DND-41 (cell line): ENCODE results near the gene MIOS.
A peak's percentile ranks its signal among the peaks of the same experiment; 100 is the strongest.
"Not testable (repeated sequence)": the region's sequence is repeated elsewhere in the genome, so short reads cannot be mapped to it uniquely, and the experiment has no call there.

ENCODE experiments used
- ATAC-seq: fragments of 200-7000 bp; cut with Tn5 transposase; 3 replicates; pipeline ENCODE4 v1.9.1; 2021; ENCODE audit warnings: low read depth; ENCODE audit not compliant: insufficient read depth
- DNase-seq: peaks from one replicate; pipeline ENCODE4 v3.0.0-alpha.2; 2020
- H2AFZ ChIP-seq: 2 replicates; pipeline ENCODE4 v1.6.0; 2012; ENCODE audit warnings: low read depth, low read length
- H3K27ac ChIP-seq: 2 replicates; pipeline ENCODE4 v1.5.1; 2012; ENCODE audit warnings: low read length, inconsistent platforms
- H3K27me3 ChIP-seq: fragments of 200-600 bp; sonication (generic); 2 replicates; pipeline ENCODE4 v1.6.0; 2012; ENCODE audit warnings: low read length, mild to moderate bottlenecking, inconsistent platforms; ENCODE audit not compliant: insufficient read depth, poor library complexity
- H3K36me3 ChIP-seq: 2 replicates; pipeline ENCODE4 v1.5.1; 2012; ENCODE audit warnings: low read length, inconsistent platforms; ENCODE audit not compliant: insufficient read depth
- H3K4me1 ChIP-seq: 2 replicates; pipeline ENCODE4 v1.5.1; 2012; ENCODE audit warnings: mild to moderate bottlenecking, low read length; ENCODE audit not compliant: insufficient read depth
- H3K4me2 ChIP-seq: 2 replicates; pipeline ENCODE4 v1.6.0; 2012; ENCODE audit warnings: mild to moderate bottlenecking, moderate library complexity, low read length, inconsistent platforms; ENCODE audit not compliant: insufficient read depth
- H3K4me3 ChIP-seq, 2 experiments: fragments of 200-600 bp in 1 of 2; shearing (Covaris generic) in 1 of 2; 2 replicates each; pipeline ENCODE4 v1.5.1; 2012 to 2016; ENCODE audit warnings: inconsistent platforms in 2 of 2, low read length in 2 of 2, mild to moderate bottlenecking in 2 of 2, low read depth in 1 of 2, moderate library complexity in 1 of 2
- H3K79me2 ChIP-seq: 2 replicates; pipeline ENCODE4 v1.6.0; 2012; ENCODE audit warnings: low read length, inconsistent platforms; ENCODE audit not compliant: insufficient read depth
- H3K9ac ChIP-seq: 2 replicates; pipeline ENCODE4 v1.6.0; 2012; ENCODE audit warnings: low read depth, mild to moderate bottlenecking, inconsistent platforms, low read length, moderate library complexity
- H3K9me3 ChIP-seq: 2 replicates; pipeline ENCODE4 v1.5.1; 2012; ENCODE audit warnings: low read length, moderate library complexity, mild to moderate bottlenecking, inconsistent platforms; ENCODE audit not compliant: insufficient read depth, severe bottlenecking
- H4K20me1 ChIP-seq: 2 replicates; pipeline ENCODE4 v1.6.0; 2012; ENCODE audit warnings: low read length; ENCODE audit not compliant: insufficient read depth
- CTCF ChIP-seq: IDR thresholded peaks from 2 replicates; pipeline ENCODE4 v1.5.1; 2012; ENCODE audit warnings: borderline replicate concordance, low read length, moderate library complexity, mild to moderate bottlenecking; ENCODE audit not compliant: poor library complexity, severe bottlenecking; ENCODE audit errors: extremely low read depth
- EZH2 ChIP-seq: IDR thresholded peaks from 3 replicates; pipeline ENCODE4 v1.6.1; 2012; ENCODE audit warnings: borderline replicate concordance, low read depth, mild to moderate bottlenecking, moderate library complexity, low read length, inconsistent platforms; ENCODE audit not compliant: severe bottlenecking

MIOS gene

GRCh38 chr7:7653593-7654187, 87.0 kb downstream of the MIOS start:
- no peaks in the 10 kb centered on the region for H3K9me3 ChIP-seq
- no peak overlapping the region for H3K27ac ChIP-seq
- TF ChIP-seq EZH2 (no peak), CTCF (peak; percentile 62)
- ATAC-seq, result peak; percentile 68
- H3K27me3 ChIP-seq, result no peaks in the 10 kb centered on the region
- H3K36me3 ChIP-seq, result no peaks in the 10 kb centered on the region
- H3K4me2 ChIP-seq, result no peak overlapping the region
- no peak overlapping the region for H2AFZ ChIP-seq
- peaks cover 18% of the 10 kb centered on the region for H3K79me2 ChIP-seq
- DNase-seq, result peak; percentile 46
- H4K20me1 ChIP-seq, result no peaks in the 10 kb centered on the region
- no peaks in the 10 kb centered on the region for H3K4me1 ChIP-seq
- H3K4me3 ChIP-seq, result no peak overlapping the region
- H3K9ac ChIP-seq, result no peak overlapping the region

- no peak overlapping the region for H3K27ac ChIP-seq
- no peaks in the 10 kb centered on the region for H3K4me1 ChIP-seq
- no peaks in the 10 kb centered on the region for H3K27me3 ChIP-seq
- no peaks in the 10 kb centered on the region for H3K36me3 ChIP-seq
- no peak overlapping the region for H3K4me2 ChIP-seq
- peaks cover 18% of the 10 kb centered on the region for H3K79me2 ChIP-seq
- TF ChIP-seq CTCF, result no peak
- TF ChIP-seq EZH2, result no peak
- H2AFZ ChIP-seq, result no peak overlapping the region
- no peak for ATAC-seq
- no peaks in the 10 kb centered on the region for H4K20me1 ChIP-seq
- no peaks in the 10 kb centered on the region for H3K9me3 ChIP-seq
- no peak overlapping the region for H3K4me3 ChIP-seq
- no peak overlapping the region for H3K9ac ChIP-seq
- no peak for DNase-seq
Measured at GRCh38 chr7:7654964-7655715, 88.5 kb downstream of the MIOS start.

GRCh38 chr7:7656459-7656858, 89.8 kb downstream of the MIOS start:
- H3K4me3 ChIP-seq, H3K9me3 ChIP-seq, H3K4me2 ChIP-seq, ATAC-seq, H3K27ac ChIP-seq, H4K20me1 ChIP-seq, H2AFZ ChIP-seq, H3K36me3 ChIP-seq, DNase-seq, H3K9ac ChIP-seq, H3K27me3 ChIP-seq, H3K4me1 ChIP-seq: not testable (repeated sequence)
- H3K79me2 ChIP-seq, result peaks cover 22% of the 10 kb centered on the region
